Urinary bladder (tissue), 4 donors: ENCODE data around the gene INTS14. TPM values are rescaled to one million over a fixed set of nuclear protein-coding genes. Genes with fewer than 3 reads are reported as not detected.
"Not testable (repeated sequence)": the region's sequence is repeated elsewhere in the genome, so short reads cannot be mapped to it uniquely, and the experiment has no call there.

Source experiments
- DNase-seq: peaks from one replicate; pipeline ENCODE4 v3.0.0-alpha.2; 2015; ENCODE audit errors: extremely low spot score
- H3K27ac ChIP-seq: one replicate; pipeline ENCODE4 v1.5.1; 2013; ENCODE audit warnings: low read depth, mild to moderate bottlenecking, moderate library complexity
- H3K36me3 ChIP-seq: one replicate; pipeline ENCODE4 v1.6.1; 2013; ENCODE audit warnings: mild to moderate bottlenecking, moderate library complexity; ENCODE audit not compliant: insufficient read depth
- H3K4me1 ChIP-seq: one replicate; pipeline ENCODE4 v1.6.1; 2013; ENCODE audit warnings: mild to moderate bottlenecking, moderate library complexity; ENCODE audit not compliant: insufficient read depth
- H3K4me3 ChIP-seq: one replicate; pipeline ENCODE4 v1.5.1; 2013; ENCODE audit warnings: low read depth, low read length
- WGBS: extraction: QIAGEN DNeasy Blood & Tissue Kit; methylation state at CpG from one replicate; pipeline ENCODE4 v1.1.7; 2013; 5-methylcytosine and 5-hydroxymethylcytosine counted together
- polyA plus RNA-seq: library from polyadenylated mRNA; stranded (reverse); fragments of 200-250 nt; gene quantifications from one replicate; pipeline ENCODE4 v1.2.3, GENCODE V29; 2013
- total RNA-seq: library from RNA; depleted of rRNA; stranded (reverse); fragments of >200 nt; gene quantifications from one replicate; pipeline ENCODE4 v1.2.3, GENCODE V29; 2014
- donor health status: healthy with polysubstance abuse.
- donor health status: healthy.

Gene INTS14
- total and polyA plus RNA-seq, 2 donors: 24.1 to 48.5 TPM

- DNase-seq, H3K4me1 ChIP-seq, H3K4me3 ChIP-seq, H3K27ac ChIP-seq, H3K36me3 ChIP-seq: not testable (repeated sequence)
- WGBS: 97% methylated on average over 4 of the region's 6 CpGs
Observed at GRCh38 chr15:65552851-65553250, 58.1 kb downstream of the INTS14 start.

DNA sequence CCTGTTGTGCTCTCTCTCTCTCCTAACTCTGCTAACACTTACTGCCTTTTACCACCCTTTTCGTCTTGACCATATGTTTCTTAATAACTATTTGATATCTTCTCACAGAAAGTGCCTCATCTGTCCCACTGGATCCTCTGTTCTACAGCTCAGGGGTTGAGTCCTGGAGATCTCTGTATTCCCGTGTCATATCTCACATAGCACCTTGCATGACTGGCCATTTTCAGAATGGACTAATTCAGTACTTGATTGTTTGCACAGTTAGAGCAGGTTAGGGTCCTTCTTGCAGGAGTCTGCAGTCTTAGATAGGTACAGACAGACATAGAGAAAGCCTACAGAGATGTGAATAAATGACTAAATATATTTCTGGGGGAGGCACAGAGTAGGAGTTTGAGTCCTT is 59.7 kb downstream of the INTS14 start:
- H3K27ac ChIP-seq: no peak overlapping the region
- H3K4me3 ChIP-seq: no peak overlapping the region
- no peaks in the 10 kb centered on the region for H3K4me1 ChIP-seq
- H3K36me3 ChIP-seq: no peaks in the 10 kb centered on the region
- no peak for DNase-seq
- WGBS: 78% methylated on average over 2 of the region's 2 CpGs

DNA sequence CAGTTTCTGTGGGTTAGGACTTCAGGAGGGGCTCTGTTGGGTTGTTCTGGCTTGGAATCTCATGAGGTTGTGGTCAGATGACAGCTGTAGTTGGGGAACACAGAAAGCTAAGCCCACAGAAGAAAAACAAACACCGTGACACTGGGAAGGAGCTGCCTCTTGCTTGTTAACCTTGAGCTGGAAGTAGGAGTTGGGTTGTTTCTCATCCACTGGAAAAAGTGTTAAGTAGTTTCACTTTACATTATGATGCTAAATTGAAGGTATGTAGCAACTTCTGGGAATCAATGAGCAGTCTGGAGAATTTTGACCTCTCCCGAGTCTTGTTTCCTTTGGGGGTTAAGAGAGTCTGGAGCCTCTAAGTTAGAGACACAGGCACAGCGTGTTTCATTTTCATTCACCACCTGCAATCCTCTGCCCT is 60.2 kb downstream of the INTS14 start:
- Histone ChIP-seq H3K36me3 (no peaks in the 10 kb centered on the region), H3K4me3 (no peak overlapping the region), H3K27ac (no peak overlapping the region), H3K4me1 (no peaks in the 10 kb centered on the region)
- no peak for DNase-seq
- WGBS: 63% methylated on average over 3 of the region's 3 CpGs

GRCh38 chr15:65549288-65549687 is 61.6 kb downstream of the INTS14 start:
- H3K4me3 ChIP-seq, H3K4me1 ChIP-seq, H3K27ac ChIP-seq, H3K36me3 ChIP-seq, DNase-seq: not testable (repeated sequence)
- 95% methylated on average over 9 of the region's 9 CpGs for WGBS

- DNase-seq: no peak
- no peaks in the 10 kb centered on the region for H3K36me3 ChIP-seq
- H3K4me1 ChIP-seq: no peaks in the 10 kb centered on the region
- H3K4me3 ChIP-seq: no peak overlapping the region
- H3K27ac ChIP-seq: no peak overlapping the region
Observed at GRCh38 chr15:65547841-65548240, 63.1 kb downstream of the INTS14 start.

GRCh38 chr15:65541231-65541820 is 69.6 kb downstream of the INTS14 start:
- Histone ChIP-seq H3K4me3 (no peak overlapping the region), H3K36me3 (no peaks in the 10 kb centered on the region), H3K4me1 (no peaks in the 10 kb centered on the region), H3K27ac (no peak overlapping the region)
- DNase-seq: no peak
- 88% methylated on average over 3 of the region's 3 CpGs for WGBS

DNA sequence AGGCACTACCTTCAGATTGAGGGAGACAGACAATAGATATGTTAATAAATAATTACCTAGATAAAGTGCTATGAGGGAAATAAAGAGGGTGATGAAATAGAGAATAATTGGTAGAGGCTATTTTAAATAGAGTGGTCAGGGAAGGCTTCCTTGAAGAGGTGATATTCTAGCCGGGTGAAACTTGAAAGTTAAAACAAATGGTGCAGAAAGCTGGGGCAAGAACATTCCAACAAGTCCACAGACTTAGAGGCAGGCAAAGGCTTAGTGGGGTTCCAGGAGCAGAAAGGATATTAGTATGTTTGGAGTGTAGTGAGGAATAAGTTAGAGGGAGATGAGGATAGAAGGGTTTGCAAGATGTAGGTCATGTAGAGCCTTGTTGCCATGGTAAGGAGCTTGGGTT is 70.6 kb downstream of the INTS14 start:
- no peaks in the 10 kb centered on the region for H3K4me1 ChIP-seq
- H3K4me3 ChIP-seq: no peak overlapping the region
- DNase-seq: no peak
- no peaks in the 10 kb centered on the region for H3K36me3 ChIP-seq
- H3K27ac ChIP-seq: no peak overlapping the region
- 93% methylated on average over 1 of the region's 1 CpG for WGBS

- Histone ChIP-seq H3K36me3 (no peaks in the 10 kb centered on the region), H3K27ac (no peak overlapping the region), H3K4me1 (peaks cover 3% of the 10 kb centered on the region), H3K4me3 (no peak overlapping the region)
- DNase-seq: no peak
- 89% methylated on average over 4 of the region's 4 CpGs for WGBS
Observed at GRCh38 chr15:65535192-65535591, 75.7 kb downstream of the INTS14 start.

DNA sequence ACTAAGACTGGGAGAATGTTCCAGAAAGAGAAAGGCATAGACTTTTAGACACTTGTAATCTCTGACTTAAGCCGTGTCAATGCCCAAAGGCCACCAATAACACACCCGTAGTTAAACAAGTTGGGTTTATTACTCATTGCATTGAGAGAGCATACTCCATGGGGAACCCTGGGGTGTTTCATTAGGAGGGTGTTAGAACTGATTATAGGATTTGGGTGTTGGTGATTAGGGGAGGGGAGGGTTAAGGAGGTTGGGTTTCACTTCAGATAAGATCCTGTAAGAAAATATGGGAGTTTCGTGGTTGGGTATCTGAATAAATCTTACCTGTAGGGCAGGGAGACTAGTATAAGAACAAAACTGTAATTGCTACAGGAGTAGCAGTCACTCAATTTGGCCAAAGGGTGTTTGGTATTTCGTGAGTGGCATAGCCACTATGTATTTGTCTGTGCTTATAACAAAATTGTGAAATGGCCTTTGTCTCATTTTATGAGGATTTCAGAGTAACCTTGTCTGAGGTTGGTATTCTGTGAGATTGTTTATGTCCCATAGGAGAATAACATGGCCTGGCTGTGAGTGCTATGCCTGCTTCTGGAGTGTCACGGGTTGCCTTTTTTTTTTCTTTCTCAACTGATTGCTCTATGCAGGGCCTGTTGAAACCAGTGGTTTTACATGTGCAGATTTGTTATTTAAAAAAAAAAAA is 77.7 kb downstream of the INTS14 start:
- Histone ChIP-seq H3K27ac (peak overlapping the region; percentile 67), H3K4me1 (peaks cover 3% of the 10 kb centered on the region), H3K36me3 (no peaks in the 10 kb centered on the region), H3K4me3 (no peak overlapping the region)
- no peak for DNase-seq
- 48% methylated on average over 5 of the region's 5 CpGs for WGBS

DNA sequence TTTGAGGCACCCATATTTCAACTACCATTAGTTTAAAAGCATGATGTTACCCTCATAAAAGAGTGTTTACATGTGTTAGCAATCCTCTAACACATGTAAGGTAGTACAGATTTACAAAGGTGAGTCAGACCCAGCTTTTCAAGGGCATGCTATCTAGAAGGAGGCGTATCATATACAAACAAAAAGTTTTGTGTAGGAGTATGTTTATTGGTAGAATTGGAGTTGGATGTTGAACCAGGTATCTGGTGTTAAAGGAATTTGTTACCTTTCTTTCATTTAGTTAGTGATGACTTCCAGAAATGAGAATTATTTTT is 78.2 kb downstream of the INTS14 start:
- H3K4me1 ChIP-seq: peaks cover 3% of the 10 kb centered on the region
- WGBS: 26% methylated on average over 1 of the region's 1 CpG
- H3K4me3 ChIP-seq: no peak overlapping the region
- H3K27ac ChIP-seq: no peak overlapping the region
- no peaks in the 10 kb centered on the region for H3K36me3 ChIP-seq
- DNase-seq: no peak

DNA sequence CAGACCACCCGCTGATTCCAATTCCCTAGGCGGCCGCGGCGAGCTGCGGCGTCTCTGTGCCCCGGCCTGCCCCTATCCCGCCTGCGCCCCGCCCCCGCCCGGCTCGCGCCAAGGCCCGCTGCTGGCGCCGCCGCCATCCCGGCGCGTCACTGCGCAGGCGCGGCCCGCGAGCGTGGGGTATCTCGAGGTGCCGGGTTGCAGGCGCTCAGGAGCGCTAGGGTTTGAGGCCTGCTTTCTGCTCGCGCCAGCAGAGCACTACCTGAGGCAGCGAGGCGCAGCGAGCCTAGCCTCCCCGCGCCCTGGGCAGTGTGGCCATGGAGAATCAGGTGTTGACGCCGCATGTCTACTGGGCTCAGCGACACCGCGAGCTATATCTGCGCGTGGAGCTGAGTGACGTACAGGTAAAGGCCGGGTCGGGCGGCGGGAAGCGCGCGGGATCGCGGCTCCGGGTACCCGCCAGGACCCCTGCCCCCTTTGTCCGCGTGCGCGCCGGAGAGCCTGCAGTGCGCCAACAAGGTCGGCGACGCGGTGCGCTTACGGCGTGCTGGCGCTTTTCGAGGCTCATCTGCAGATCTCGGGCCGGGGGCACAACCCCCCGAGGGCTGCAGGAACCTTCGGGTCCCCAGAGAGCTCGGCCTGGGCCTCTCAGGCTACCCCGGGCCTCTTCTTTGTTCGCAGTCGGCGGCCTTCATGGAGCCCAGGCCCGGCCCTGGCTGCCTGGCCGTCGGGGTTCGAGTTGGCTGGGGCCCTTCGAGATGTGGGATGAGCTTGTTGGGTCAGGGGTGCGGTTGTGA is 80.4 kb downstream of the INTS14 start, which contains the start of gene HACD3:
HACD3 (plus strand) TSS at position 146 of the 794 bp plus-strand sequence; CDS start at position 315, 169 bp downstream.
- no peak for DNase-seq
- Histone ChIP-seq H3K4me1 (peaks cover 3% of the 10 kb centered on the region), H3K36me3 (no peaks in the 10 kb centered on the region), H3K4me3 (peak within 1 kb of the TSS; percentile 90), H3K27ac (peak within 1 kb of the TSS; percentile 75)
- WGBS: under 1% methylated on average over 88 of the region's 88 CpGs

DNA sequence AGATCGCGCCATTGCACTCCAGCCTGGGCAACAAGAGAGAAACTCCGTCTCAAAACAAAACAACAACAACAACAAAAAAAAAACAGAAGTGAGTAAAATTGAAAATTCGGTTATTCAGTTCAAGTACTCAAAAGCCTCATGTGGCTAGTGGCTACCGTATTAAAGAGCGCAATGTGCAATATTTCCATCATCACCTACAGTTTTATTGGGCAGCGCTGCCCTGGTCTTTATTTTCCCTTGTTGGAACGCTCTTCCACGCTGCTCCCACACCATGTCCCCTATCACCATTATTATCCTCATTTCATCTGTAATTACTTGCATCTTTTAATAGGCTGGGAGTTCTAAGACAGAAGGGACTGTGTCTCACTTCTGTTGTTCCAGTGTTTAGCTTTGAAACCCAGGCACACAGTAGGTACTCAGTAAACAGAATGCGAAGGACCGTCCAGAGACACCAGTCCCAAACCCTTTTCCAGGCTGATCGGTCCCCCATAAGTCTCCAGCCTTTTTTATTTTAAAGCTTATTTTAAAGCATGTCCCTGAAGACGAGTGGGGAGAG is 81.1 kb downstream of the INTS14 start:
- no peak for DNase-seq
- H3K27ac ChIP-seq: no peak overlapping the region
- peaks cover 3% of the 10 kb centered on the region for H3K4me1 ChIP-seq
- peak overlapping the region; percentile 90 for H3K4me3 ChIP-seq
- 31% methylated on average over 13 of the region's 13 CpGs for WGBS
- H3K36me3 ChIP-seq: no peaks in the 10 kb centered on the region
